K562 (cell line): ENCODE data around the gene SYNGR4. TPM values are rescaled to one million over a fixed set of nuclear protein-coding genes. Genes with fewer than 3 reads are reported as not detected.
A peak's percentile ranks its signal among the peaks of the same experiment; 100 is the strongest.

Experiments used
- ATF7 ChIP-seq: fragments of 450-650 bp; IDR thresholded peaks from 2 replicates; pipeline ENCODE4 v1.7.1; 2014; ENCODE audit warnings: mild to moderate bottlenecking, moderate library complexity
- CGGBP1 ChIP-seq: fragments of 250-450 bp; sonication (Bioruptor Pico); IDR thresholded peaks from 2 replicates; pipeline ENCODE4 v1.9.0; 2021; ENCODE audit warnings: mild to moderate bottlenecking
- ELF4 ChIP-seq: fragments of 450-650 bp; formaldehyde crosslinking; IDR thresholded peaks from 2 replicates; pipeline ENCODE4 v1.4.0; 2022; ENCODE audit warnings: missing genetic modification characterization
- GTF2F1 ChIP-seq: IDR thresholded peaks from 2 replicates; pipeline ENCODE4 v1.6.1; 2011; ENCODE audit warnings: low read depth, low read length, improper control_type of control experiment
- IFI16 ChIP-seq: fragments of 250-450 bp; sonication (Bioruptor Pico); IDR thresholded peaks from 2 replicates; pipeline ENCODE4 v2.1.2; 2022; ENCODE audit warnings: mild to moderate bottlenecking, inconsistent platforms
- JUNB ChIP-seq: fragments of 450-650 bp; formaldehyde crosslinking; conservative IDR thresholded peaks from 2 replicates; pipeline ENCODE4 v1.4.0; 2020; ENCODE audit warnings: mild to moderate bottlenecking
- KAT7 ChIP-seq: sonication (generic); formaldehyde crosslinking; IDR thresholded peaks from 2 replicates; pipeline ENCODE4 v1.8.0; 2022; ENCODE audit warnings: missing genetic modification reagents, mild to moderate bottlenecking, borderline replicate concordance
- MAFG ChIP-seq: fragments of 450-650 bp; conservative IDR thresholded peaks from 2 replicates; pipeline ENCODE4 v1.6.1; 2016; ENCODE audit warnings: missing genetic modification characterization, missing compliant biosample characterization
- MLLT1 ChIP-seq, 2 experiments: fragments of 450-650 bp; IDR thresholded peaks; 2 replicates each; pipeline ENCODE4 v1.6.1; 2016
- NCOA6 ChIP-seq: fragments of 450-650 bp; IDR thresholded peaks from 2 replicates; pipeline ENCODE4 v1.6.1; 2017; ENCODE audit warnings: mild to moderate bottlenecking
- NFIX ChIP-seq: fragments of 250-450 bp; sonication (Bioruptor Pico); IDR thresholded peaks from 2 replicates; pipeline ENCODE4 v1.4.0; 2020; ENCODE audit warnings: low read depth, mild to moderate bottlenecking, moderate library complexity
- NONO ChIP-seq, 2 experiments: fragments of 200-400 bp in 1 of 2; fragments of 450-650 bp in 1 of 2; formaldehyde crosslinking in 1 of 2; IDR thresholded peaks; 2 replicates each; pipeline ENCODE4 v1.6.1; 2017; ENCODE audit warnings: low read depth in 2 of 2, mild to moderate bottlenecking in 2 of 2, moderate library complexity in 2 of 2, low read length in 1 of 2
- POLR2AphosphoS5 ChIP-seq: IDR thresholded peaks from 2 replicates; pipeline ENCODE4 v1.6.1; 2011; ENCODE audit warnings: mild to moderate bottlenecking, low read depth, low read length, moderate library complexity; ENCODE audit not compliant: control insufficient read depth, insufficient read depth
- POLR2G ChIP-seq: fragments of 200-400 bp; formaldehyde crosslinking; IDR thresholded peaks from 2 replicates; pipeline ENCODE4 v1.6.1; 2017; ENCODE audit warnings: low read depth, mild to moderate bottlenecking, antibody characterized with exemption, low read length, moderate library complexity
- RBM34 ChIP-seq: fragments of 200-400 bp; formaldehyde crosslinking; IDR thresholded peaks from 2 replicates; pipeline ENCODE4 v1.6.1; 2018; ENCODE audit warnings: low read length, borderline replicate concordance; ENCODE audit not compliant: insufficient read depth
- SMARCE1 ChIP-seq: fragments of 450-650 bp; IDR thresholded peaks from 2 replicates; pipeline ENCODE4 v1.7.1; 2016; ENCODE audit warnings: mild to moderate bottlenecking
- ZNF274 ChIP-seq: IDR thresholded peaks from 2 replicates; pipeline ENCODE4 v1.6.1; 2011; ENCODE audit warnings: low read depth, mild to moderate bottlenecking, low read length, moderate library complexity, borderline replicate concordance
- ZNF384 ChIP-seq: IDR thresholded peaks from 2 replicates; pipeline ENCODE4 v1.6.1; 2012; ENCODE audit warnings: low read depth, low read length, improper control_type of control experiment
- ZNF766 ChIP-seq: fragments of 200-800 bp; sonication (Bioruptor generic); conservative IDR thresholded peaks from 2 replicates; pipeline ENCODE4 v1.6.1; 2016; ENCODE audit warnings: missing genetic modification characterization, missing compliant biosample characterization
- polyA plus RNA-seq, 8 experiments: library from polyadenylated mRNA; depleted of rRNA in 4 of 8; stranded (reverse) in 5 of 8; unstranded in 3 of 8; fragments of >200 nt; fragmentation: Nextera tagmentation in 2 of 8; fragmentation: Illumina TruSeq in 1 of 8; extraction: Ambion mirVana in 2 of 8; extraction: Trizol in 1 of 8; gene quantifications; 2 replicates each; pipeline versions ENCODE4 v1.2.1 to v1.2.3, GENCODE V29; 2011 to 2014; ENCODE audit warnings: inconsistent platforms in 1 of 8, missing spikeins in 1 of 8
- total RNA-seq, 7 experiments: library from RNA; depleted of rRNA in 6 of 7; stranded (reverse); fragments of >200 nt in 6 of 7; fragmentation: Illumina TruSeq in 2 of 7; extraction: Trizol in 2 of 7; gene quantifications; 2 replicates each; pipeline versions ENCODE4 v1.2.1 to v1.2.3, GENCODE V29; 2011 to 2021; ENCODE audit warnings: low replicate concordance in 1 of 7
- TF ChIP-seq, protein P1 (sequence below): fragments of 250-450 bp; sonication (Bioruptor Pico); IDR thresholded peaks from 2 replicates; pipeline ENCODE4 v1.8.0; 2021; ENCODE audit warnings: moderate library complexity, mild to moderate bottlenecking, inconsistent platforms
- TF ChIP-seq, protein P2 (sequence below): fragments of 450-650 bp; formaldehyde crosslinking; IDR thresholded peaks from 2 replicates; pipeline ENCODE4 v1.4.0; 2022; ENCODE audit warnings: missing genetic modification characterization
- TF ChIP-seq, protein P3 (sequence below): conservative IDR thresholded peaks from 2 replicates; pipeline ENCODE4 v1.6.1; 2011; ENCODE audit warnings: low read depth, mild to moderate bottlenecking, low read length; ENCODE audit not compliant: control insufficient read depth

The SYNGR4 gene
- total and polyA plus RNA-seq, 9 of the 15 experiments (the other 6 are each of a cell fraction or from before 2014, with no cell fraction given) = 0.07 to 0.14 TPM; not detected in 7

DNA sequence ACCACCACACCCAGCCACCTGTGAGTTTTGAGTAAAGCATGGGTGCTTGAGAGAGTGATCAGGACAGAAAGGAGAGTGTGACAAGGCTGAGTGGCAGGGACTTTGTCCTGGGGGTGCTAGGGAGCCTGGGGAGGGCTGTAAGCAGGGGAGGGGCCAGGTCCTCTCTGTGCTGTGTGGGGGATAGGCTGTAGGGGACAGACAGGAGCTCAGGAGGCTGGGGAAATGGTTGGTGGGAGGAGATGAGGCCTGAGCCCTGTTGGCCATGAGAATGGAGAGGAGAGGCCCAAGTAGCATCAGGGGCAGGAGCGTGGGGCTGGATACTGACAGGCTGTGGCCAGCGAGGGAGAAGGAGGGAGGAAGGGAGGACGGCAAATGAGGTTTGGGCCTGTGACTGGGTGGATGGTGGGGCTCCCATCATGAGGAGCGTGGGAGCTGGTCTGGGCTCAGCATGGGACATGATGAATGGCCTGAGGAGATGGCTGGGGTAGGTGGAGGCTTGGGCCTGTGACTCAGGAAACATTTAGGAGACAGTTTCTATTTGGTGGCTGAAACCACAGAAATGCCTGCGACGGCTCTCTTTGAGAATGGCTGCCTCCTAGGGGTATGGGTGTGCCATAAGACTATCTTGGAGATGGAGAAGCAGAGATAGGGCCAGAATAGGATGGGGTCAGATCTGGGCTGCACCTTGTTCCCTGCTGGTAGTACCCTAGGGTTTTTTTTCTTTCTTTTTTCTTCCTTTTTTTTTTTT lies 54.3 kb downstream of the SYNGR4 start (continued):
- TF ChIP-seq, protein P1, sequence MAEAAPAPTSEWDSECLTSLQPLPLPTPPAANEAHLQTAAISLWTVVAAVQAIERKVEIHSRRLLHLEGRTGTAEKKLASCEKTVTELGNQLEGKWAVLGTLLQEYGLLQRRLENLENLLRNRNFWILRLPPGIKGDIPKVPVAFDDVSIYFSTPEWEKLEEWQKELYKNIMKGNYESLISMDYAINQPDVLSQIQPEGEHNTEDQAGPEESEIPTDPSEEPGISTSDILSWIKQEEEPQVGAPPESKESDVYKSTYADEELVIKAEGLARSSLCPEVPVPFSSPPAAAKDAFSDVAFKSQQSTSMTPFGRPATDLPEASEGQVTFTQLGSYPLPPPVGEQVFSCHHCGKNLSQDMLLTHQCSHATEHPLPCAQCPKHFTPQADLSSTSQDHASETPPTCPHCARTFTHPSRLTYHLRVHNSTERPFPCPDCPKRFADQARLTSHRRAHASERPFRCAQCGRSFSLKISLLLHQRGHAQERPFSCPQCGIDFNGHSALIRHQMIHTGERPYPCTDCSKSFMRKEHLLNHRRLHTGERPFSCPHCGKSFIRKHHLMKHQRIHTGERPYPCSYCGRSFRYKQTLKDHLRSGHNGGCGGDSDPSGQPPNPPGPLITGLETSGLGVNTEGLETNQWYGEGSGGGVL = no peak
- TF ChIP-seq NFIX (CRISPR knock-in tag) (no peak), ELF4 (no peak), GTF2F1 (no peak), CGGBP1 (CRISPR knock-in tag) (no peak), POLR2AphosphoS5 (no peak), NCOA6 (no peak), IFI16 (CRISPR knock-in tag) (no peak), ZNF766 (CRISPR knock-in tag) (peak; percentile 71), SMARCE1 (peak; percentile 49; the same call in 1 of the 2 replicates), KAT7 (no peak), RBM34 (no peak), MAFG (tag) (no peak), POLR2G (no peak), NONO (IDR thresholded peaks at IDR 0.05; ENCODE audit: low read depth in 2 of 2, low read length in 1 of 2) (no peak), MLLT1 (IDR thresholded peaks at IDR 0.05) (no peak; a peak in 1 of 4 replicates), ATF7 (0 out of 2 replicates have a peak, but pooled peaks have one; percentile 39), JUNB (CRISPR knock-in tag) (no peak), ZNF274 (no peak), ZNF384 (no peak)
- TF ChIP-seq, protein P2, sequence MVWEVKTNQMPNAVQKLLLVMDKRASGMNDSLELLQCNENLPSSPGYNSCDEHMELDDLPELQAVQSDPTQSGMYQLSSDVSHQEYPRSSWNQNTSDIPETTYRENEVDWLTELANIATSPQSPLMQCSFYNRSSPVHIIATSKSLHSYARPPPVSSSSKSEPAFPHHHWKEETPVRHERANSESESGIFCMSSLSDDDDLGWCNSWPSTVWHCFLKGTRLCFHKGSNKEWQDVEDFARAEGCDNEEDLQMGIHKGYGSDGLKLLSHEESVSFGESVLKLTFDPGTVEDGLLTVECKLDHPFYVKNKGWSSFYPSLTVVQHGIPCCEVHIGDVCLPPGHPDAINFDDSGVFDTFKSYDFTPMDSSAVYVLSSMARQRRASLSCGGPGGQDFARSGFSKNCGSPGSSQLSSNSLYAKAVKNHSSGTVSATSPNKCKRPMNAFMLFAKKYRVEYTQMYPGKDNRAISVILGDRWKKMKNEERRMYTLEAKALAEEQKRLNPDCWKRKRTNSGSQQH (CRISPR knock-in tag) = 0 out of 2 replicates have a peak, but pooled peaks have one; percentile 56
- TF ChIP-seq, protein P3, sequence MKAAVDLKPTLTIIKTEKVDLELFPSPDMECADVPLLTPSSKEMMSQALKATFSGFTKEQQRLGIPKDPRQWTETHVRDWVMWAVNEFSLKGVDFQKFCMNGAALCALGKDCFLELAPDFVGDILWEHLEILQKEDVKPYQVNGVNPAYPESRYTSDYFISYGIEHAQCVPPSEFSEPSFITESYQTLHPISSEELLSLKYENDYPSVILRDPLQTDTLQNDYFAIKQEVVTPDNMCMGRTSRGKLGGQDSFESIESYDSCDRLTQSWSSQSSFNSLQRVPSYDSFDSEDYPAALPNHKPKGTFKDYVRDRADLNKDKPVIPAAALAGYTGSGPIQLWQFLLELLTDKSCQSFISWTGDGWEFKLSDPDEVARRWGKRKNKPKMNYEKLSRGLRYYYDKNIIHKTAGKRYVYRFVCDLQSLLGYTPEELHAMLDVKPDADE = no peak
